Adrenal gland (tissue), 12 donors: ENCODE measurements around the gene KDM4D. TPM values are rescaled to one million over a fixed set of nuclear protein-coding genes. Genes with fewer than 3 reads are reported as not detected.
A peak's percentile ranks its signal among the peaks of the same experiment; 100 is the strongest.

Experiments
- DNase-seq, 7 donors: peaks; one replicate each; pipeline ENCODE4 v3.0.0-alpha.2; 2019 to 2020
- H3K27ac ChIP-seq, 5 donors: fragments of 200-600 bp; sonication (generic) in 4 of 5; 1 replicate in 3 of 5; 2 replicates in 2 of 5; pipeline versions ENCODE4 v1.5.1 to v1.8.0; 2016 to 2020; ENCODE audit warnings: mild to moderate bottlenecking in 1 of 5
- H3K27me3 ChIP-seq: fragments of 200-600 bp; 2 replicates; pipeline ENCODE4 v1.8.0; 2021
- H3K36me3 ChIP-seq, 2 donors: fragments of 200-600 bp; replicated peaks in 1 of 2; 1 replicate in 1 of 2; 2 replicates in 1 of 2; pipeline versions ENCODE4 v1.5.1 to v1.8.0; 2018 to 2022
- H3K4me1 ChIP-seq, 2 donors: fragments of 200-600 bp; replicated peaks in 1 of 2; 1 replicate in 1 of 2; 2 replicates in 1 of 2; pipeline versions ENCODE4 v1.5.1 to v1.8.0; 2018 to 2021
- H3K4me3 ChIP-seq, 4 donors: fragments of 200-600 bp; sonication (generic) in 3 of 4; one replicate each; pipeline ENCODE4 v1.5.1; 2016 to 2018
- H3K9me3 ChIP-seq, 3 donors: fragments of 200-600 bp; sonication (generic) in 1 of 3; replicated peaks in 1 of 3; 1 replicate in 2 of 3; 2 replicates in 1 of 3; pipeline versions ENCODE4 v1.5.1 to v1.8.0; 2016 to 2021
- CTCF ChIP-seq, 6 experiments: fragments of 450-650 bp in 4 of 6; fragments of 200-600 bp in 2 of 6; sonication (generic) in 1 of 6; IDR thresholded peaks; 1 replicate in 5 of 6; 2 replicates in 1 of 6; pipeline versions ENCODE4 v1.5.1 to v1.8.0; 2016 to 2021; ENCODE audit warnings: antibody characterized with exemption in 6 of 6, mild to moderate bottlenecking in 2 of 6, moderate library complexity in 1 of 6
- POLR2A ChIP-seq, 2 donors: fragments of 450-650 bp; IDR thresholded peaks; one replicate each; pipeline ENCODE4 v1.6.1; 2017; ENCODE audit warnings: antibody characterized with exemption in 2 of 2, mild to moderate bottlenecking in 2 of 2, moderate library complexity in 1 of 2
- WGBS, 4 donors: extraction: QIAGEN DNeasy Blood & Tissue Kit in 2 of 4; methylation state at CpG; one replicate each; pipeline versions ENCODE4 v1.1.5 to v1.1.7; 2013 to 2017; 5-methylcytosine and 5-hydroxymethylcytosine counted together
- intact Hi-C, 2 donors: fragments of 100-400 bp; cut with DNase I; formaldehyde crosslinking; loops; one replicate each; pipeline versions ENCODE4 v1.14.1 to v1.15.0; 2022 to 2023
- polyA plus RNA-seq, 3 donors: library from polyadenylated mRNA; stranded (reverse); fragments of 200-250 nt in 2 of 3; fragments of 350-450 nt in 1 of 3; fragmentation: Illumina TruSeq in 1 of 3; extraction: RNeasy Lipid Tissue Mini Kit (QIAGEN cat#74804) in 1 of 3; gene quantifications; one replicate each; pipeline ENCODE4 v1.2.3, GENCODE V29; 2013 to 2014
- total RNA-seq, 9 donors: library from RNA; depleted of rRNA in 4 of 9; stranded (reverse); fragments of >200 nt in 4 of 9; fragments of 120-200 nt in 1 of 9; fragmentation: NEBNext Ultra II Directional in 1 of 9; extraction: Animal tissue kit (Norgen Biotek cat#: 25700) in 1 of 9; gene quantifications; one replicate each; pipeline versions ENCODE4 v1.1.0 to v1.2.4, GENCODE V29; 2013 to 2023
- donor health status: healthy with polysubstance abuse.
- donor health status: Bipolar disorder and iron deficiency.
- donor health status: DM: yes; HTN: yes; CAD: no.
- donor health status: DM: no; HTN: no; CAD: no.
- donor health status: DM: no; HTN: no; CAD: no.
- donor health status: DM: yes; HTN: yes; CAD: no.

The KDM4D gene
- total and polyA plus RNA-seq, 12 donors, result 0.40 to 2.4 (median 1.2) TPM

- Histone ChIP-seq H3K4me3 (no peak overlapping the region), H3K27ac (no peak overlapping the region), H3K9me3 (no peaks in the 10 kb centered on the region), H3K4me1 (peaks cover 6 to 15% of the 10 kb centered on the region in 2 donors), H3K27me3 (no peaks in the 10 kb centered on the region), H3K36me3 (peaks cover 0 to 85% of the 10 kb centered on the region in 2 donors)
- no peak for DNase-seq
- intact Hi-C loops, result loop anchor here in 1 of 2 donors (10.0 kb wide), 1 partner anchor 796 kb away; no protein-coding TSS in a partner anchor
- 48 to 72% (median 58%) methylated on average over 1 of the region's 1 CpG for WGBS, 4 donors
- TF ChIP-seq POLR2A (IDR thresholded peaks at IDR 0.05), result no peak
- TF ChIP-seq CTCF (IDR thresholded peaks at IDR 0.05), result peak; percentile 51 to 73 (median 65)
Measured at GRCh38 chr11:94968334-94968958, 5.1 kb upstream of the KDM4D start.

GRCh38 chr11:94972700-94973098 lies 810 bp upstream of the KDM4D start:
- 0 to 4% (median 2%) methylated on average over 4 to 5 of the region's 5 CpGs for WGBS, 4 donors
- TF ChIP-seq CTCF (IDR thresholded peaks at IDR 0.05) (no peak), POLR2A (IDR thresholded peaks at IDR 0.05) (no peak)
- H3K9me3 ChIP-seq, result no peaks in the 10 kb centered on the region
- peaks cover 11 to 20% of the 10 kb centered on the region in 2 donors for H3K4me1 ChIP-seq
- DNase-seq, result no peak
- peaks cover 0 to 43% of the 10 kb centered on the region in 2 donors for H3K36me3 ChIP-seq
- no peaks in the 10 kb centered on the region for H3K27me3 ChIP-seq
- H3K4me3 ChIP-seq, result peak overlapping the region in 3 of 4 donors; percentile 92 to 96 (median 93)
- intact Hi-C loops, result no loop called here
- peak overlapping the region in 3 of 5 donors; percentile 70 to 91 (median 81) for H3K27ac ChIP-seq

GRCh38 chr11:94974178-94974577 lies 669 bp downstream of the KDM4D start:
- DNase-seq, result no peak
- intact Hi-C loops, result no loop called here
- H3K4me1 ChIP-seq, result peaks cover 11% of the 10 kb centered on the region in 2 donors
- WGBS, 4 donors, result 36 to 48% (median 45%) methylated on average over 6 of the region's 6 CpGs
- H3K27ac ChIP-seq, result peak overlapping the region in 1 of 5 donors; percentile 81
- H3K9me3 ChIP-seq, result no peaks in the 10 kb centered on the region
- TF ChIP-seq POLR2A (IDR thresholded peaks at IDR 0.05), result no peak
- no peak for TF ChIP-seq CTCF (IDR thresholded peaks at IDR 0.05)
- peak overlapping the region in 3 of 4 donors; percentile 9 to 96 (median 93) for H3K4me3 ChIP-seq
- no peaks in the 10 kb centered on the region for H3K27me3 ChIP-seq
- peaks cover 0 to 28% of the 10 kb centered on the region in 2 donors for H3K36me3 ChIP-seq

GRCh38 chr11:94975599-94975998 lies 2.1 kb downstream of the KDM4D start:
- Histone ChIP-seq H3K4me3 (no peak overlapping the region), H3K4me1 (peaks cover 11% of the 10 kb centered on the region in 2 donors), H3K36me3 (peaks cover 0 to 14% of the 10 kb centered on the region in 2 donors), H3K27ac (no peak overlapping the region), H3K9me3 (no peaks in the 10 kb centered on the region), H3K27me3 (no peaks in the 10 kb centered on the region)
- no peak for TF ChIP-seq CTCF (IDR thresholded peaks at IDR 0.05)
- TF ChIP-seq POLR2A (IDR thresholded peaks at IDR 0.05), result no peak
- WGBS, 4 donors, result 83 to 97% (median 91%) methylated on average over 1 of the region's 1 CpG
- no peak for DNase-seq
- intact Hi-C loops, result no loop called here
